Upper lobe of left lung (tissue), 4 donors: ENCODE measurements around the gene ATP5ME.

ENCODE experiments used
- CTCF ChIP-seq, 6 experiments: fragments of 450-650 bp in 4 of 6; fragments of 200-600 bp in 2 of 6; sonication (generic) in 2 of 6; IDR thresholded peaks; one replicate each; pipeline ENCODE4 v1.5.1; 2016 to 2019; ENCODE audit warnings: antibody characterized with exemption in 6 of 6
- POLR2AphosphoS5 ChIP-seq, 2 donors: sonication (generic); formaldehyde crosslinking; IDR thresholded peaks; one replicate each; pipeline ENCODE4 v1.5.1; 2017; ENCODE audit warnings: antibody characterized with exemption in 2 of 2

- no peak for TF ChIP-seq POLR2AphosphoS5 (IDR thresholded peaks at IDR 0.05)
- no peak for TF ChIP-seq CTCF (IDR thresholded peaks at IDR 0.05)
These were observed 20.8 kb downstream of the ATP5ME start for GRCh38 chr4:653080-653821.
